ENCODE measurements around the gene YBX3.

- TF ChIP-seq EZH2 (optimal IDR thresholded peaks at IDR 0.05; ENCODE audit: low read depth, low read length): no peak
- no peak for TF ChIP-seq CTCF (IDR thresholded peaks at IDR 0.05; ENCODE audit: low read length)
- TF ChIP-seq EZH2phosphoT487 (IDR thresholded peaks at IDR 0.05; ENCODE audit: low read length): no peak
These were observed 32.2 kb downstream of the YBX3 start for GRCh38 chr12:10690906-10691305.
